ENCODE data around the gene NME7.

DNA sequence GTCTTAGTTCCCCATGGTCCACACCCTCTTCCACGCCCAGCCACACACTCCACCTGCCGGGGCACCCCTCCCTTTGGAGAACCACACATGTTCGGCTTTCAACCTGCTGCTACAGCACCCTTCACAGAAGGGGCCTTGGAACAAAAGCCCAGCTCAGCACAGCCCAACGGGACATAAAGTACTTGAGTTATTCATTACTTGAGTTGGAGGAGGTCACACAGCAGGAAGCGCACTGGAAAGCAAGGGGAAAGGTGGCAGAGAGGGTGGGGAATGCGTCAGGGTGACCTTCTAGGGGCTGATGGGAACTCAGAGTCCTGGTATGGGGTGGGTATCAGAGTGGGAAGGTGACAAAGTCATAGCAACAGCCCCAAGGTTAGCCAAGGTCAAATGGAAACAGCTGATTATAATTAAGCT lies 264.1 kb downstream of the NME7 start:
- TF ChIP-seq, protein P1, sequence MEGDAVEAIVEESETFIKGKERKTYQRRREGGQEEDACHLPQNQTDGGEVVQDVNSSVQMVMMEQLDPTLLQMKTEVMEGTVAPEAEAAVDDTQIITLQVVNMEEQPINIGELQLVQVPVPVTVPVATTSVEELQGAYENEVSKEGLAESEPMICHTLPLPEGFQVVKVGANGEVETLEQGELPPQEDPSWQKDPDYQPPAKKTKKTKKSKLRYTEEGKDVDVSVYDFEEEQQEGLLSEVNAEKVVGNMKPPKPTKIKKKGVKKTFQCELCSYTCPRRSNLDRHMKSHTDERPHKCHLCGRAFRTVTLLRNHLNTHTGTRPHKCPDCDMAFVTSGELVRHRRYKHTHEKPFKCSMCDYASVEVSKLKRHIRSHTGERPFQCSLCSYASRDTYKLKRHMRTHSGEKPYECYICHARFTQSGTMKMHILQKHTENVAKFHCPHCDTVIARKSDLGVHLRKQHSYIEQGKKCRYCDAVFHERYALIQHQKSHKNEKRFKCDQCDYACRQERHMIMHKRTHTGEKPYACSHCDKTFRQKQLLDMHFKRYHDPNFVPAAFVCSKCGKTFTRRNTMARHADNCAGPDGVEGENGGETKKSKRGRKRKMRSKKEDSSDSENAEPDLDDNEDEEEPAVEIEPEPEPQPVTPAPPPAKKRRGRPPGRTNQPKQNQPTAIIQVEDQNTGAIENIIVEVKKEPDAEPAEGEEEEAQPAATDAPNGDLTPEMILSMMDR (conservative IDR thresholded peaks at IDR 0.05; ENCODE audit: low read depth in 2 of 2), result no peak
- no peak for TF ChIP-seq EZH2phosphoT487 (IDR thresholded peaks at IDR 0.05; ENCODE audit: unreplicated experiment)
- TF ChIP-seq POLR2AphosphoS5 (IDR thresholded peaks at IDR 0.05; ENCODE audit: low read depth), result no peak
- TF ChIP-seq, protein P2, sequence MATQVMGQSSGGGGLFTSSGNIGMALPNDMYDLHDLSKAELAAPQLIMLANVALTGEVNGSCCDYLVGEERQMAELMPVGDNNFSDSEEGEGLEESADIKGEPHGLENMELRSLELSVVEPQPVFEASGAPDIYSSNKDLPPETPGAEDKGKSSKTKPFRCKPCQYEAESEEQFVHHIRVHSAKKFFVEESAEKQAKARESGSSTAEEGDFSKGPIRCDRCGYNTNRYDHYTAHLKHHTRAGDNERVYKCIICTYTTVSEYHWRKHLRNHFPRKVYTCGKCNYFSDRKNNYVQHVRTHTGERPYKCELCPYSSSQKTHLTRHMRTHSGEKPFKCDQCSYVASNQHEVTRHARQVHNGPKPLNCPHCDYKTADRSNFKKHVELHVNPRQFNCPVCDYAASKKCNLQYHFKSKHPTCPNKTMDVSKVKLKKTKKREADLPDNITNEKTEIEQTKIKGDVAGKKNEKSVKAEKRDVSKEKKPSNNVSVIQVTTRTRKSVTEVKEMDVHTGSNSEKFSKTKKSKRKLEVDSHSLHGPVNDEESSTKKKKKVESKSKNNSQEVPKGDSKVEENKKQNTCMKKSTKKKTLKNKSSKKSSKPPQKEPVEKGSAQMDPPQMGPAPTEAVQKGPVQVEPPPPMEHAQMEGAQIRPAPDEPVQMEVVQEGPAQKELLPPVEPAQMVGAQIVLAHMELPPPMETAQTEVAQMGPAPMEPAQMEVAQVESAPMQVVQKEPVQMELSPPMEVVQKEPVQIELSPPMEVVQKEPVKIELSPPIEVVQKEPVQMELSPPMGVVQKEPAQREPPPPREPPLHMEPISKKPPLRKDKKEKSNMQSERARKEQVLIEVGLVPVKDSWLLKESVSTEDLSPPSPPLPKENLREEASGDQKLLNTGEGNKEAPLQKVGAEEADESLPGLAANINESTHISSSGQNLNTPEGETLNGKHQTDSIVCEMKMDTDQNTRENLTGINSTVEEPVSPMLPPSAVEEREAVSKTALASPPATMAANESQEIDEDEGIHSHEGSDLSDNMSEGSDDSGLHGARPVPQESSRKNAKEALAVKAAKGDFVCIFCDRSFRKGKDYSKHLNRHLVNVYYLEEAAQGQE (IDR thresholded peaks at IDR 0.05; ENCODE audit: unreplicated experiment), result no peak
